HG02973 (cell line): ENCODE data around the gene JAKMIP1.

Experiments used
- ATAC-seq: cut with Tn5 transposase; IDR thresholded peaks from one replicate; pipeline ENCODE4 v1.9.1; 2021; ENCODE audit warnings: moderate library complexity; ENCODE audit not compliant: unreplicated experiment

Gene JAKMIP1

DNA sequence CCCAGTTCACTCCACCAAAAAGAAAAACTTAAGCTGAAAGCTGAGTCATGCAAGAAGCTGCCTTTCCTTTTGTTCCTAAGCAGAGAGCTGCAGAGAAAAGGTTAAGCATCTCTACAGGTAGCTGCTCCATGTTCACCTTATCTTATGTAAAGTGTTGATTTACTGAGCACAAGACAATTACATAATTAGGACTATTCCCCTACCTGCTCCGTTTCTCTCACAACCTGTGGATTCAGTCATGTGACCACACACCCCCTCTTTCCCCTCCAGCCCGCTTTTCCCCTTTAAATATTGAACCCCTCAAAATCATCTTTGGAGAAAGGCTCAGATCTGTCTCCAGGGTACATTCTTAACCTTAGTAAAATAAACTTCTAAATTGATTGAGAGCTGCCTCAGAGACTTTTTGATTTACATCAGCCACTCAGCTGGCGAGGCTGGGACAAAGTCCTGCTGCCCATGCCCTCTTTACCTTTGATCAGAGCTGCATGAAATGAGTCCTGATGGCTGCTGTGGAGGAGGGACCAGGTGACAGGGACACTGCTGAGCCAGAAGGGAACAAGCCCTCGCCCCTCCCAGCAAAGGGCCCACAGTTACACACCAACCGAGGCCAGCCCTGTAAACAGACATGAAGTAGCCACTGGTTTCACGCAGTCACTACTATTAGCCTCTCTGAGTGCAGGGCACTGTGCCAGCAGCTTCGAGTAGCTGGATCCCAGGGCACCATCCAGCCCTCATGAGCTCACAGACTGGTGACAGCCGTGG, 128.2 kb downstream of the JAKMIP1 start:
- no peak for ATAC-seq

DNA sequence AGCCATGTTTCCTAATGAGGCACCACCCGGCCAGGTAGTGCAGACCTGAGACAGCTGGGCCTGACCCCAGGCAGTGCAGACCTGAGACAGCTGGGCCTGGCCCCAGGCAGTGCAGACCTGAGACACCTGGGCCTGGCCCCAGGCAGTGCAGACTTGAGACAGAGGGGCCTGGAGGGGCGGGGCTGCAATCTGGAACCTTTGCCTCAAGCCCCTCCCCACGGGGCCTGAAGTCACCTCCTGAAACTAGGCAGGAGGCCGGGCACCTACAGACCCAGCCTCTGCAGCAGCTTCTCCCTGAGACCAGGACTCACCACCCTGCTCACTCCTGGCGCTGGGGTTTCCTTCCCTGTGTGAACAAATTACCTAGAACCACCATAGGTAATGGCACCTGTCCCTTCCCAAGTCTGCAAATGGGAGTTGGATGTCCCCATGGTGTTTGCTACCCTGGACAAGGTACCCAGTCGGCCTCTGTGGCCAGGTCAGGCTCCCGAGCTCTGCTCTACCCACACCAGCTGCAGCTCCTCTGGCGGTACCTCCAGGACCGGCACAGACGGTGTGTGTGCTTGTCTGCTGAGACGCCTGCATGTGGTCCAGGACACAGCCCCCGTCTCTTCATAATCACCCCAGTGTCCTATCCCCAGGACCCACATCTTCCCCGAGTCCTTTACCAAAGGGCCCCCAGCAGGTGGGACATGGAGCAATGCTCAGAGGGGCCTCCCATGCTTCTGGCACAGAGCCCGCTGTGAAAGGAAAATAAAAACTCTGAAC, 129.0 kb downstream of the JAKMIP1 start:
- ATAC-seq, result no peak

- no peak for ATAC-seq
These were observed 130.3 kb downstream of the JAKMIP1 start for GRCh38 chr4:6069845-6070709.

- no peak for ATAC-seq
These were observed 131.4 kb downstream of the JAKMIP1 start for GRCh38 chr4:6068986-6069385.

- ATAC-seq, result no peak
These were observed 134.3 kb downstream of the JAKMIP1 start for GRCh38 chr4:6065934-6066590.

DNA sequence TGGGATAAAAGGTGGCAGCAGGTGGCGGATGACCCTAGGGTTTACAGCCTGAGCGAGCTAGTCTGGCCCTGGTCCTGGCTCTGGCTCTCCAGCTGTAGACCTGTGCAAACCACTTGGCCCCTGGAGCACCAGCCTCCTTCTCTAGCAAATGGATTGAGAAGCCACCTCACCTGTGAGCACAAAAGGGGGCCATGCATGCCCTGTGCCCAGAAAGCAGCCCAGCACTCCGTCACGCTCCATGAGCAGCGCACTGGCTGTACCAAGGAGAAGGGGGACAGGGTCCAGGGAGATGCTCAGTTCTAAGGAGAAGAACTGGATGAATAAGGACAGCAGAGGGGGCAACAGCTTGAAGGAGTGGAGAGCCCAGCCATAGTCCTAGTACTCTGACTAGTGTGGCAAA, 135.2 kb downstream of the JAKMIP1 start:
- no peak for ATAC-seq

- ATAC-seq, result no peak
These were observed 136.0 kb downstream of the JAKMIP1 start for GRCh38 chr4:6064383-6064782.

- no peak for ATAC-seq
These were observed 136.7 kb downstream of the JAKMIP1 start for GRCh38 chr4:6063684-6064083.

DNA sequence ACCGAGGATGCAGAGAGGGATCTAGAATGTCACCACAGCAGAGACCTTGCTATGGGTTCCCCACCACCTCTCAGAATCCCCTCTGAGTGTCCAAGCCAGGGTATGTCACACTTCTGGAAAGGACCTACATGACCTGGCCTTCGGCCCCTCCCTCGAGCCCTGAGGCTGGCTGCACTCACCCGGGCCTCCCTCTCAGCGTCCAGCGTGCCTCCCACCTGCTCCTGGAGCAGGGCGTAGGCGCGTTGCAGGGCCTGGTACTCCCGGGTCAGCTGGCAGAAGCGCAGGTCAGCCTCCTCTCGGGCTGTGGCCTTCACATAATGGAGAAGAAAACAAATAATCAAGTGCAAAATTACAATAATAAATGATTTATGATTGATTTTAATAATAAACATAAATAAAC, 138.2 kb downstream of the JAKMIP1 start:
- ATAC-seq, result no peak

DNA sequence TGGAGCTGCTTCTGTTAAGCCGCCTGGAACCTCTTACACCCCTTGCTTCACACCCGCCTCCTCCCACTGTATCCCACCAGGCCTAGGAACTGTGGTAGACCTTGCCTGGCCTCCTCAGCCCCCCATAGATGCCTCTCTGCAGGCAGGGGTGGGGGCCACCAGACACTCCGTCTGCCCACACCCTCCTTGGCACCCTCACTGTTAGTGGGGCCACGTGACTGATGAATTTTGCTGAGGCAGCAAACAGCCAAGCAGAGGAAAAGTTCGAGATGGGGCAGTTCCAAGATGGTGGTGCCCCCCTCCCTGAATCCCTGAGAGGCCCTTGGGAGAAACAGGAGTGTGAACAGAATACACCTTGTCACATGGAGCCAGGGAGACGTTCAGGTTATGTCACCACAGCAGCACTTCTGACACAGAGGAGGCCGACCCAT, 141.0 kb downstream of the JAKMIP1 start:
- ATAC-seq, result no peak

DNA sequence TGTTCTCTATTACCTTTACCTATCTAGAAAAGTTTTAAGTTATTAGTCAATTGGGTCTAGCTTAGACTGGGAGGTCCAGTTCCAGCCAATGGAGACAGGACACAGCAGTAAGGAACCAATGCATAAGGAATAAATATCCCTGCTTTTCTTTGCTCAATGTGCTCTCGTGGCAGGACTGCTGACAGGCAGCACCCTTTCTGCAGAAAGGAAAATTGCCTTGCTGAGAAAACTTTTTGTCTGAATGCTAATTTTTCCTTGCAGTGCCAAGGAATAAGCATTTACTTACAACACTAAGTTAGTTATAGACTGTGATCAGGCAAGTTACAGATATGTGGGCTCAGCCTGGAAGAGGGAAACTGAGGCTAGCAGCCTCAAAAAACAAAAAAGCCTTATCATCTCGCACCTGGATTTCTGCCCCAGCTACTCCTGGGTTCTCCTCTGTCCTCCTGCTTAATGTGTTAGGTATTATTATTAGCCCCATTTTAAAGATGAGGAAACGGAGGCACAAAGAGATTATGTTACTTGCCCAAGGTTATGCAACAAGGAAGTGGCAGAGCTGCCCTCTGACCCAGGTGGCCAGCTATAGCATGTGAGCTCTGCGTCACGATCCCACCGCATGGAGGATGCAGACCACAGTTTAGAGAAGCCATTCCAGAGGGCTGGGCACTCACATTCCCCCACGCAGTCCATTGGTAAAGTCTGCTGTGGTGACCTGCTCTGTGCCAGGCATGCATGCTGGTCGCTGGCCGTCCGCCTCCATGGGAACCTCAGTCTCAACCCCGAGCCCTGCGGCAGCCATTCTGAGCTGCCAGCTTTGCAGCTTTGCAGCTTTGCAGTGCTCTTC, 141.6 kb downstream of the JAKMIP1 start:
- no peak for ATAC-seq

DNA sequence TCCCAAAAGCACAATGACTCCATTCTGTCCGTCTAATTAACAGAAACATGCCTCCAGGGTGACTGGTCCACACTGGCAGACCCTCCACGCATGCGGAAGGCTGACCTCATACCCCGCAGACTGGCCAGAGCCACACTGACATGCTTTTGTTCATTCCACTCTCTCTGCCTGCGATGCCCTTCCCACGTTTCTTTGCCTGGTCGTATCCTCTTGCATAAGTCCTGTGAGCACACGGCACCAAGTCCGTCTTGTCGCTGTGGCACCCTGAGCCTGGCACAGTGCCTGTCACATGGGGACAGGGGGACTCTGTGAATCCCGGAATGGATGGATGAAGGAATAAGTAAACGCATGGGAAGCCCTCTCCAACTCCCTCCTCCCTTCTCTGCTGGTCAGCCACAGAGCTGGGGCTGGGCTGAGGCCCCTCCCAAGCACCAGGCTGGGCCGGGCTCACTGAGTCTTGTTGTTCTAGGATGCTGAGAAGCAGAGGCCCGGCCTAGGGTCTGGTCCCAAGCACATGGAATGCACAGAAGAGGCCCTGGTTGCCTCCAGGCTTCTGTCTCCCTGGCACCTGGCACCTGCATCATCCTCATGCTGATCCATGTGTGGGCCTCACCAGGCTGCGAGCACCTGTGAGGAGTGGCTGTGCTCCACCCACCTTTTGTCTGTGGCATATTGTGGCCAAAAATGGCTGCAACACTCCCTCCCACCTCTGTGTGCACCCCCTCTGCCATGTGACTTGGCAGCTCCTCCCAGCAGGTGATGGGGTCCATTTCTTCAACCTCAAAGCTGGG, 143.2 kb downstream of the JAKMIP1 start:
- no peak for ATAC-seq

DNA sequence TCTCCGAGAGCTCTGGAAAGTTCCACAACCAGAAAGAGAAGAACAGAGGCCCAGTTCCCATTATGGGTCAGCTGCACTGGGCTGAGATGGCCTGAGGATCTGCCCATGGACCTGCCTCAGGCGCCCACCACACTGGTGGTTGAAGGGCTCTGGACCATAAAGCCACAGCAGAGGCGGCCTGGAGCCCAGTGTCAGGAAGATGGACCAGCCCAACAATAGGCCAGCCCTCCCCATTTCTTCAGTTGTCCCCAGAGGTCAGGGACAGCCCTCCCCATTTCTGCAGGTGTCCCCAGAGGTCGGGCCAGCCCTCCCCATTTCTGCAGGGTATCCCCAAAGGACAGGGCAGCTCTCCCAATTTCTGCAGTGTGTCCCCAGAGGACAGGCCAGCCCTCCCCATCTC, 144.9 kb downstream of the JAKMIP1 start:
- no peak for ATAC-seq

DNA sequence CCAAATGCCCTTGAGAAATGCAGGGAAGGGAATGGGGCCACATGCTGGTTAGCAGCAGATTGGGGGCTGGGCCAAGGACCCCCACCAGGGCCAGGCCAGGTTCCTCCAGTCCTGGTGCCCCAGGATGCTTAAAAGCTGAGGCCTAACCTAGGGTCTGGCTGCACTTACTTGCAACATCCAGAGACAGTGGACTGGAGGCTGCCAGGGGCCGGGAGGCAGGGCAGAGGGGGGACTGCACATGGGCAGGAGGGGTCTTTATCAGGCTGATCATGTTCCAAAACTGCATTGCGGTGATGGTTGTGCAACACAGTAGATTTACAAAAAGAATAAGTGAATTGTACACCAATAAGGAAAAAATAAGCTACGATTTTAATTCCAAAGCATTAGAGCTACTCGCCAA, 145.3 kb downstream of the JAKMIP1 start:
- ATAC-seq, result no peak

DNA sequence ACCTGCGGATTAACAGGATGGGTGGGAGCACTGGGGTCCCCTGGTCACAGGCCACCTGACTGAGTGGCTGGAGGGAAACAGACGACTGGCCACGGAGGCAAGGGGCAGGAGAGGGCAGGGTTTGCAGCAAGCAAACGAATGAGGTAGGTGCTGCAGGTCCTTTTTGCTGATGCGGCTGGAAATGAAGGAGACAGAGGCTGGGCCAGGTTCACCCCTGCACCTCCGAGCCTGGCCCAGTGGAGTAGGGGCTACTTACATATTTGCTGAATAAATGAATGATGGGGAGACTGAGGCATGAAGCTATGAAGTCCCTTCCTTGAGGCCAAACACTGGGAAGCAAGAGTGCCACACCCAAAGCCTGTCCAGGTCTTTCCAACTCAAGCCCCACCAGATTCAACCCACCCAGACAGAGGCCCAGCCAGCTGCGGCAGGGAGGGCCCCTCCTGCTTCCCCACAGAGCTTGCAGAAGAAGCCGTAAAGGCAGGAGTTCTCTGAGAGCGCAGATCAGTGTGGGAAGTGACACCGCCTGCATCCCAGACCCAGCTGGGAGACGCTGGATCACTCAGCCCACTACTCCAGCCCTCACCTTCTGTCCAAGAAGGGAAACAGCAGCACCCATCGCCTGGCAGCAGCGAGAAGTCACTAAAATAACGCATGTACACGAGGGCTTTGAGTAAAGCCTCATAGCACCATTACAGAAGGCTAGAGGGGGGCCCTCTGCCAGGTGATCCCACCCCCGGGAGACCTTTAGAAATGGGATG, 146.0 kb downstream of the JAKMIP1 start:
- no peak for ATAC-seq

GRCh38 chr4:6052679-6053078, 147.7 kb downstream of the JAKMIP1 start:
- ATAC-seq, result no peak

GRCh38 chr4:6050551-6050950, 149.8 kb downstream of the JAKMIP1 start:
- ATAC-seq, result no peak

DNA sequence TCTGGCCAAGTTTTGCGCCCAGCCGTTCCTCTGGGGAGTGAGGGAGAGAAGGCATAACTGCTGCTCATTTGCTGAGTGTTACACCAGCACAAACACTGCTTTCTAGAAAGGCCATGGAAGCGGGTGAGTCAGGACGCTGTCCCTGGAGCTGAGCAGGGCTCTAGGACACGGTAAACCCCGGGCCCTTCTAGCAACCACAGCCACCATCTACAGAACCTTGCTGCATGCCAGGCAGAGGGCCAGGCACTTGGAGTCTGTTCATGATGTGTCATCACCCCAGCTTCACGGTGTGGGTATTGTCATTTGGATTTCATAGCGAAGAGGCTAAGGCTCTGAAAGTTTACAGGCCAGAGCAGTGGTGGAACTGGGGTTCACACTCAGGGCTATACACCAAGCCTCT, 150.4 kb downstream of the JAKMIP1 start:
- ATAC-seq, result no peak

GRCh38 chr4:6049278-6049677, 151.1 kb downstream of the JAKMIP1 start:
- no peak for ATAC-seq
